Retina (tissue), 1 donor: ENCODE results near the gene PHACTR1.

Experiments used
- DNase-seq: peaks from one replicate; pipeline ENCODE4 v3.0.0-alpha.2; 2016

Gene PHACTR1

GRCh38 chr6:12957321-12958051 is 240.9 kb downstream of the PHACTR1 start:
- peak; percentile 73 for DNase-seq

- peak; percentile 32 for DNase-seq
Observed at GRCh38 chr6:12958052-12958706, 241.6 kb downstream of the PHACTR1 start.

- DNase-seq, result no peak
Observed at GRCh38 chr6:12961761-12962160, 245.2 kb downstream of the PHACTR1 start.

- no peak for DNase-seq
Observed at GRCh38 chr6:12962529-12962928, 246.0 kb downstream of the PHACTR1 start.

GRCh38 chr6:12962987-12963386 is 246.4 kb downstream of the PHACTR1 start:
- no peak for DNase-seq

GRCh38 chr6:12963567-12963966 is 247.0 kb downstream of the PHACTR1 start:
- no peak for DNase-seq

GRCh38 chr6:12967686-12968085 is 251.1 kb downstream of the PHACTR1 start:
- no peak for DNase-seq

- no peak for DNase-seq
Observed at GRCh38 chr6:12968290-12968689, 251.7 kb downstream of the PHACTR1 start.

- no peak for DNase-seq
Observed at GRCh38 chr6:12968839-12969558, 252.4 kb downstream of the PHACTR1 start.

GRCh38 chr6:12969966-12970365 is 253.4 kb downstream of the PHACTR1 start:
- DNase-seq, result peak; percentile 36

- no peak for DNase-seq
Observed at GRCh38 chr6:12973386-12973785, 256.8 kb downstream of the PHACTR1 start.

GRCh38 chr6:12974551-12974950 is 258.0 kb downstream of the PHACTR1 start:
- DNase-seq, result no peak

- DNase-seq, result no peak
Observed at GRCh38 chr6:12976366-12976765, 259.8 kb downstream of the PHACTR1 start.

GRCh38 chr6:12977206-12977605 is 260.6 kb downstream of the PHACTR1 start:
- DNase-seq, result no peak

- DNase-seq, result no peak
Observed at GRCh38 chr6:12977806-12978205, 261.2 kb downstream of the PHACTR1 start.

- DNase-seq, result no peak
Observed at GRCh38 chr6:12980741-12981140, 264.2 kb downstream of the PHACTR1 start.

- no peak for DNase-seq
Observed at GRCh38 chr6:12984776-12985175, 268.2 kb downstream of the PHACTR1 start.

- no peak for DNase-seq
Observed at GRCh38 chr6:12987783-12988182, 271.2 kb downstream of the PHACTR1 start.

GRCh38 chr6:12990162-12990561 is 273.6 kb downstream of the PHACTR1 start:
- no peak for DNase-seq

- no peak for DNase-seq
Observed at GRCh38 chr6:12991435-12991834, 274.9 kb downstream of the PHACTR1 start.

GRCh38 chr6:12992770-12993169 is 276.2 kb downstream of the PHACTR1 start:
- DNase-seq, result no peak

- no peak for DNase-seq
Observed at GRCh38 chr6:12993283-12993898, 276.8 kb downstream of the PHACTR1 start.

GRCh38 chr6:12995419-12995818 is 278.9 kb downstream of the PHACTR1 start:
- DNase-seq, result no peak
